Endothelial cell of umbilical vein (primary cell): Measurements from ENCODE around the gene HPX. TPM values are rescaled to one million over a fixed set of nuclear protein-coding genes. Genes with fewer than 3 reads are reported as not detected.

ENCODE experiments used
- BruUV-seq: library from RNA; stranded (reverse); fragments of 400-500 nt; replicated peaks from 2 replicates; lab custom pipeline; 2021; lab: Mats Ljungman, UMichigan
- CTCF ChIA-PET: fragments of 300-600, 350-600 bp; sonication (Branson Sonifier 250); formaldehyde crosslinking; loops from one replicate; lab custom pipeline; 2021; ENCODE audit warnings: antibody characterized with exemption, inconsistent platforms; lab: Charles Lee
- POLR2A ChIA-PET: fragments of 300-600, 350-600 bp; sonication (Branson Sonifier 250); formaldehyde crosslinking; loops from one replicate; lab custom pipeline; 2021; ENCODE audit warnings: antibody characterized with exemption, inconsistent platforms; lab: Charles Lee
- DNase-seq: peaks from one replicate; pipeline ENCODE4 v3.0.0-alpha.2; 2011; ENCODE audit warnings: low read depth, low spot score
- FAIRE-seq: peaks from 2 replicates; lab custom pipeline; 2011; peaks lifted over from hg19 to GRCh38; lab: Jason Lieb, UNC
- H2AFZ ChIP-seq: 2 replicates; pipeline ENCODE4 v1.6.0; 2012; ENCODE audit warnings: low read depth, low read length, control low read depth, inconsistent platforms
- H3K27ac ChIP-seq: 2 replicates; pipeline ENCODE4 v1.5.1; 2011; ENCODE audit warnings: low read depth, mild to moderate bottlenecking, control low read depth, low read length, moderate library complexity; ENCODE audit not compliant: insufficient read depth
- H3K27me3 ChIP-seq, 2 experiments: 2 replicates each; pipeline versions ENCODE4 v1.6.0 to v1.6.1; 2011; ENCODE audit warnings: low read length in 2 of 2, mixed read lengths in 1 of 2; ENCODE audit not compliant: control insufficient read depth in 2 of 2, insufficient read depth in 2 of 2
- H3K36me3 ChIP-seq, 2 experiments: 2 replicates in 1 of 2; 3 replicates in 1 of 2; pipeline ENCODE4 v1.5.1; 2011; ENCODE audit warnings: low read length in 2 of 2, mild to moderate bottlenecking in 1 of 2, moderate library complexity in 1 of 2; ENCODE audit not compliant: control insufficient read depth in 2 of 2, insufficient read depth in 2 of 2; ENCODE audit errors: extremely low read depth in 1 of 2
- H3K4me1 ChIP-seq: 3 replicates; pipeline ENCODE4 v1.5.1; 2011; ENCODE audit warnings: mild to moderate bottlenecking, low read length; ENCODE audit not compliant: control insufficient read depth, insufficient read depth; ENCODE audit errors: extremely low read depth
- H3K4me2 ChIP-seq: 2 replicates; pipeline ENCODE4 v1.6.1; 2011; ENCODE audit warnings: low read length, control low read depth, mixed read lengths; ENCODE audit not compliant: insufficient read depth
- H3K4me3 ChIP-seq, 3 experiments: fragments of 200-600 bp in 1 of 3; sonication (generic), shearing (Covaris generic) in 1 of 3; replicated peaks in 1 of 3; 2 replicates each; pipeline ENCODE4 v1.5.1; 2011 to 2016; ENCODE audit warnings: control low read depth in 3 of 3, low read length in 3 of 3, mild to moderate bottlenecking in 2 of 3, inconsistent platforms in 1 of 3, low read depth in 1 of 3, moderate library complexity in 1 of 3; ENCODE audit not compliant: insufficient read depth in 1 of 3
- H3K79me2 ChIP-seq: 2 replicates; pipeline ENCODE4 v1.6.0; 2012; ENCODE audit warnings: low read length, inconsistent platforms; ENCODE audit not compliant: control insufficient read depth, insufficient read depth
- H3K9ac ChIP-seq: replicated peaks from 2 replicates; pipeline ENCODE3; 2011; ENCODE audit warnings: low read length, control low read depth; ENCODE audit not compliant: insufficient read depth; ENCODE audit errors: extremely low read depth
- H3K9me1 ChIP-seq: replicated peaks from 3 replicates; pipeline ENCODE4 v1.6.0; 2011; ENCODE audit warnings: mild to moderate bottlenecking, low read length; ENCODE audit not compliant: control insufficient read depth, insufficient read depth; ENCODE audit errors: extremely low read depth
- H3K9me3 ChIP-seq: replicated peaks from 2 replicates; pipeline ENCODE4 v1.5.1; 2012; ENCODE audit warnings: low read length, inconsistent platforms; ENCODE audit not compliant: control insufficient read depth, insufficient read depth
- H4K20me1 ChIP-seq: replicated peaks from 2 replicates; pipeline ENCODE3; 2011; ENCODE audit warnings: mild to moderate bottlenecking, low read length; ENCODE audit not compliant: control insufficient read depth, insufficient read depth; ENCODE audit errors: extremely low read depth
- GATA2 ChIP-seq: IDR thresholded peaks from 2 replicates; pipeline ENCODE4 v1.7.0; 2011; ENCODE audit warnings: low read depth, mild to moderate bottlenecking, moderate library complexity, mixed read lengths, low read length; ENCODE audit not compliant: insufficient read length, insufficient read depth
- JUN ChIP-seq: IDR thresholded peaks from 2 replicates; pipeline ENCODE4 v1.6.1; 2011; ENCODE audit warnings: borderline replicate concordance, low read depth; ENCODE audit not compliant: insufficient read length, insufficient read depth
- MYC ChIP-seq: IDR thresholded peaks from one replicate; pipeline ENCODE4 v1.6.1; 2011; ENCODE audit warnings: mild to moderate bottlenecking, low read depth, low read length
- POLR2A ChIP-seq: IDR thresholded peaks from 2 replicates; pipeline ENCODE4 v1.6.1; 2012; ENCODE audit warnings: low read depth, mild to moderate bottlenecking, control low read depth, low read length
- dilution Hi-C: fragments of 300-500 bp; cut with MboI; formaldehyde crosslinking; loops from one replicate; pipeline ENCODE4 v1.15.0; 2019; ENCODE audit warnings: low sequenced_read_pairs; ENCODE audit not compliant: extremely low pct_ligation_motif_present
- intact Hi-C: fragments of 100-400 bp; cut with micrococcal nuclease; formaldehyde crosslinking; loops from one replicate; pipeline ENCODE4 v1.10.0; 2022
- polyA plus RNA-seq, 4 experiments: library from polyadenylated mRNA; depleted of rRNA in 3 of 4; stranded (reverse) in 3 of 4; unstranded in 1 of 4; fragments of >200 nt; gene quantifications; 2 replicates each; pipeline versions ENCODE4 v1.2.1 to v1.2.3, GENCODE V29; 2011 to 2012; ENCODE audit warnings: missing spikeins in 1 of 4
- total RNA-seq: library from RNA; stranded (reverse); gene quantifications from 2 replicates; pipeline ENCODE4 v1.2.3, GENCODE V29; 2021
- TF ChIP-seq, protein P1 (sequence below), 2 donors: IDR thresholded peaks; 1 replicate in 1 of 2; 2 replicates in 1 of 2; pipeline ENCODE4 v1.5.1; 2011; ENCODE audit warnings: low read length in 2 of 2, mild to moderate bottlenecking in 2 of 2, moderate library complexity in 2 of 2, control low read depth in 1 of 2, inconsistent platforms in 1 of 2, low read depth in 1 of 2; ENCODE audit not compliant: insufficient read depth in 1 of 2; ENCODE audit errors: extremely low read depth in 1 of 2
- TF ChIP-seq, protein P2 (sequence below): IDR thresholded peaks from 2 replicates; pipeline ENCODE4 v1.6.1; 2011; ENCODE audit not compliant: insufficient read depth, insufficient read length

HPX gene
- total and polyA plus RNA-seq, 2 donors (not counting 3 experiments of a cell fraction or from before 2014, with no cell fraction given): 1.3 to 1.5 TPM

DNA sequence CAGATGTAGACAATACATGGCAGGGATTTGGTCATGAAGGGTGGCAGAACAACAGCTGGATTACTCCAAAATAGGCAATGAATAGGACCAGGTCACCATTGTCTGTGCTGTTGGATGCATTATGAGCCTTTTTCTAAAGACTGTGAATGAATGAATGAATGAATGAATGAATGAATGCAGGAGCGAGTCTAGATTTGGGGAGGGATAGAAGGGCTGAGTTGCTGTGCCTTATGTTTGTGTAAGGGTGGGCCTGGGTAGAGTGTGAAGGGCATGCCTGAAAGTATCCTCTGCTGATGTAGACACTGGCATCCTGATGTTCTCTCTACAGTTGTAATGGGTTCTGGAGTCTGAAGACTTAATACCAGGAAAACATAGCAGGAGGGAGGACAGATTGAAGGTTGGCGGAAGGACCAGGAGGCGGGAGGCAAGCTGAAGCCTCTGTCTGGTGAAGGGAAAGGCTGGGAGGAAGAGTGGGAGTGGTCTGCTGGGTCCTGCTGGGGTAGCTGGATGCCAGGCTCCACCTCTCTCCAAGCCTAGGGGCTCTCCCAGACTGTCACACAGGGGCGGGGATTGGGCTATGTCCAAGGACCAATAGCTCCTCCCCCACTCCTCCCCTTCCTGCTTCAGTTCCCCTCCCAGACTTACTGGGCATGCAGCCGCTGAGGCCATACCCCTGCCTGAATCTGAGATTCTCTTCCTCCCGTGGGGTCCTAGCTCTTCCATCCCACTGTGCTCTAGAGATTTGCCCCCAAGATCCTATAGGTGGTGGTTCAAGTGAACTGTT, 28.1 kb upstream of the HPX start:
- H3K4me2 ChIP-seq: peak overlapping the region; percentile 13
- H3K36me3 ChIP-seq: peaks cover 0 to 4% of the 10 kb centered on the region in 2 experiments
- no peaks in the 10 kb centered on the region for H3K27me3 ChIP-seq
- H2AFZ ChIP-seq: peak overlapping the region; percentile 71
- peak; percentile 99 for FAIRE-seq
- H3K9me3 ChIP-seq: no peaks in the 10 kb centered on the region
- DNase-seq: peak; percentile 97
- no peaks in the 10 kb centered on the region for H3K9me1 ChIP-seq
- H3K79me2 ChIP-seq: peaks cover 6% of the 10 kb centered on the region
- CTCF ChIA-PET: interaction anchor here (0.7 to 1.8 kb wide), 14 partner anchors 12 to 269 kb away, joined by 3 to 16 read pairs (median 4); partner anchors contain the start of genes APBB1, ARFIP2, MRPL17 and SMPD1
- H3K4me1 ChIP-seq: peaks cover 15% of the 10 kb centered on the region
- dilution Hi-C loops: no loop called here
- POLR2A ChIA-PET: interaction anchor here (1.1 to 1.2 kb wide), 2 partner anchors 13 to 50 kb away, joined by 5 to 8 read pairs; partner anchors contain the start of genes APBB1, ARFIP2 and TIMM10B
- no peak overlapping the region for H3K4me3 ChIP-seq
- no peaks in the 10 kb centered on the region for H4K20me1 ChIP-seq
- H3K27ac ChIP-seq: no peak overlapping the region
- H3K9ac ChIP-seq: no peak overlapping the region
- intact Hi-C loops: loop anchor here (1.0 kb wide), 1 partner anchor 79 kb away; the partner anchor contains the start of gene SMPD1
- TF ChIP-seq MYC (no peak), GATA2 (no peak), JUN (no peak), POLR2A (peak; percentile 45)
- TF ChIP-seq, protein P1, sequence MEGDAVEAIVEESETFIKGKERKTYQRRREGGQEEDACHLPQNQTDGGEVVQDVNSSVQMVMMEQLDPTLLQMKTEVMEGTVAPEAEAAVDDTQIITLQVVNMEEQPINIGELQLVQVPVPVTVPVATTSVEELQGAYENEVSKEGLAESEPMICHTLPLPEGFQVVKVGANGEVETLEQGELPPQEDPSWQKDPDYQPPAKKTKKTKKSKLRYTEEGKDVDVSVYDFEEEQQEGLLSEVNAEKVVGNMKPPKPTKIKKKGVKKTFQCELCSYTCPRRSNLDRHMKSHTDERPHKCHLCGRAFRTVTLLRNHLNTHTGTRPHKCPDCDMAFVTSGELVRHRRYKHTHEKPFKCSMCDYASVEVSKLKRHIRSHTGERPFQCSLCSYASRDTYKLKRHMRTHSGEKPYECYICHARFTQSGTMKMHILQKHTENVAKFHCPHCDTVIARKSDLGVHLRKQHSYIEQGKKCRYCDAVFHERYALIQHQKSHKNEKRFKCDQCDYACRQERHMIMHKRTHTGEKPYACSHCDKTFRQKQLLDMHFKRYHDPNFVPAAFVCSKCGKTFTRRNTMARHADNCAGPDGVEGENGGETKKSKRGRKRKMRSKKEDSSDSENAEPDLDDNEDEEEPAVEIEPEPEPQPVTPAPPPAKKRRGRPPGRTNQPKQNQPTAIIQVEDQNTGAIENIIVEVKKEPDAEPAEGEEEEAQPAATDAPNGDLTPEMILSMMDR (IDR thresholded peaks at IDR 0.05; ENCODE audit: extremely low read depth in 1 of 2, insufficient read depth in 1 of 2, low read depth in 1 of 2, low read length in 2 of 2): no peak
- TF ChIP-seq, protein P2, sequence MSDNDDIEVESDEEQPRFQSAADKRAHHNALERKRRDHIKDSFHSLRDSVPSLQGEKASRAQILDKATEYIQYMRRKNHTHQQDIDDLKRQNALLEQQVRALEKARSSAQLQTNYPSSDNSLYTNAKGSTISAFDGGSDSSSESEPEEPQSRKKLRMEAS: no peak
- BruUV-seq: no TSS peak
